Transverse colon (tissue), 4 donors: ENCODE results near the gene RTP2.

Source experiments
- POLR2A ChIP-seq: fragments of 450-650 bp; IDR thresholded peaks from one replicate; pipeline ENCODE4 v1.6.1; 2016; ENCODE audit warnings: antibody characterized with exemption, mild to moderate bottlenecking, moderate library complexity
- POLR2AphosphoS5 ChIP-seq, 3 donors: sonication (generic); formaldehyde crosslinking; IDR thresholded peaks; one replicate each; pipeline ENCODE4 v1.6.1; 2016; ENCODE audit warnings: antibody characterized with exemption in 3 of 3
- TF ChIP-seq, protein P1 (sequence below), 5 experiments: fragments of 200-600 bp in 3 of 5; fragments of 450-650 bp in 2 of 5; sonication (generic) in 3 of 5; IDR thresholded peaks; 1 replicate in 2 of 5; 2 replicates in 3 of 5; pipeline ENCODE4 v1.5.1; 2016 to 2017; ENCODE audit warnings: antibody characterized with exemption in 5 of 5, inconsistent platforms in 3 of 5, mild to moderate bottlenecking in 2 of 5, moderate library complexity in 1 of 5

DNA sequence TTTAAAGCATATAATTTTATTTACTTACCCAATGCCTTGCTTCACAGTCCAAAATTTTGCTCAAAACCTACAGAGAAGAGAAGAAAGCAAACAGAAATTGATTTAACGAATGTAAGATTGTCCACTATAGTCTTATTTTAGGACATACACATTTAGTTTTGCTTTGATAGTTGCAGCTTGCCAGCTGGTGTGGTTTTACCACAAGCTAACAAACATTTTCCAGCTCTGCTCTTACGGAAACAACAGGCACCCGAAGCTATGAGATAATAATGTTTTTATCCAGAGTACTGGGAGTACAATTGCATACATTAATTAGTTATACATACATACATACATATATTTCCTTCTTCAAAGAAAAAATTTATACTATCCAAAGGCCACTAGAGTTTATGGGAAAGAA is 32.5 kb upstream of the RTP2 start:
- TF ChIP-seq, protein P1, sequence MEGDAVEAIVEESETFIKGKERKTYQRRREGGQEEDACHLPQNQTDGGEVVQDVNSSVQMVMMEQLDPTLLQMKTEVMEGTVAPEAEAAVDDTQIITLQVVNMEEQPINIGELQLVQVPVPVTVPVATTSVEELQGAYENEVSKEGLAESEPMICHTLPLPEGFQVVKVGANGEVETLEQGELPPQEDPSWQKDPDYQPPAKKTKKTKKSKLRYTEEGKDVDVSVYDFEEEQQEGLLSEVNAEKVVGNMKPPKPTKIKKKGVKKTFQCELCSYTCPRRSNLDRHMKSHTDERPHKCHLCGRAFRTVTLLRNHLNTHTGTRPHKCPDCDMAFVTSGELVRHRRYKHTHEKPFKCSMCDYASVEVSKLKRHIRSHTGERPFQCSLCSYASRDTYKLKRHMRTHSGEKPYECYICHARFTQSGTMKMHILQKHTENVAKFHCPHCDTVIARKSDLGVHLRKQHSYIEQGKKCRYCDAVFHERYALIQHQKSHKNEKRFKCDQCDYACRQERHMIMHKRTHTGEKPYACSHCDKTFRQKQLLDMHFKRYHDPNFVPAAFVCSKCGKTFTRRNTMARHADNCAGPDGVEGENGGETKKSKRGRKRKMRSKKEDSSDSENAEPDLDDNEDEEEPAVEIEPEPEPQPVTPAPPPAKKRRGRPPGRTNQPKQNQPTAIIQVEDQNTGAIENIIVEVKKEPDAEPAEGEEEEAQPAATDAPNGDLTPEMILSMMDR (IDR thresholded peaks at IDR 0.05) = no peak
- TF ChIP-seq POLR2A (no peak), POLR2AphosphoS5 (IDR thresholded peaks at IDR 0.05) (no peak)
